SK-N-SH (cell line): ENCODE data around the gene GRK5. TPM values are rescaled to one million over a fixed set of nuclear protein-coding genes. Genes with fewer than 3 reads are reported as not detected.

Source experiments
- CTCF ChIA-PET: fragments of 300-600, 350-600 bp; formaldehyde crosslinking; extraction: SDS; loops from one replicate; lab custom pipeline; 2021; lab: Yijun Ruan, JAX
- POLR2A ChIA-PET: fragments of 350-600 bp; sonication (Branson Sonifier 250); formaldehyde crosslinking; extraction: SDS; loops from one replicate; lab custom pipeline; 2020; ENCODE audit warnings: antibody characterized with exemption, inconsistent platforms; lab: Yijun Ruan, JAX
- DNase-seq: peaks from one replicate; pipeline ENCODE4 v3.0.0; 2012
- H2AFZ ChIP-seq: fragments of 200-600 bp; sonication (generic); 2 replicates; pipeline ENCODE4 v1.8.1; 2016; ENCODE audit warnings: antibody characterized with exemption, mild to moderate bottlenecking, low read depth
- H3F3A ChIP-seq: fragments of 200-600 bp; sonication (generic); replicated peaks from 2 replicates; pipeline ENCODE3; 2016; ENCODE audit warnings: antibody characterized with exemption, mild to moderate bottlenecking; ENCODE audit not compliant: insufficient read depth
- H3K27ac ChIP-seq, 2 experiments: fragments of 200-500 bp in 1 of 2; fragments of 200-600 bp in 1 of 2; sonication (Bioruptor generic) in 1 of 2; sonication (generic), shearing (Covaris generic) in 1 of 2; 2 replicates each; pipeline versions ENCODE4 v1.5.1 to v1.6.1; 2014 to 2016; ENCODE audit warnings: low read depth in 2 of 2, inconsistent platforms in 1 of 2, low read length in 1 of 2, mild to moderate bottlenecking in 1 of 2, mixed read lengths in 1 of 2
- H3K27me3 ChIP-seq: fragments of 200-600 bp; sonication (generic), shearing (Covaris generic); 2 replicates; pipeline ENCODE4 v1.6.1; 2016; ENCODE audit warnings: mixed run types; ENCODE audit not compliant: insufficient read depth
- H3K36me3 ChIP-seq, 2 experiments: fragments of 200-500 bp in 1 of 2; fragments of 200-600 bp in 1 of 2; sonication (Bioruptor generic) in 1 of 2; sonication (generic) in 1 of 2; replicated peaks in 1 of 2; 2 replicates each; pipeline versions ENCODE3 to v1.5.1; 2014 to 2016; ENCODE audit warnings: low read length in 1 of 2, mild to moderate bottlenecking in 1 of 2; ENCODE audit not compliant: insufficient read depth in 2 of 2, control insufficient read depth in 1 of 2
- H3K4me1 ChIP-seq, 2 experiments: fragments of 200-500 bp in 1 of 2; fragments of 200-600 bp in 1 of 2; sonication (Bioruptor generic) in 1 of 2; sonication (generic), shearing (Covaris generic) in 1 of 2; 2 replicates each; pipeline versions ENCODE4 v1.5.1 to v1.6.1; 2014 to 2016; ENCODE audit warnings: low read depth in 1 of 2, low read length in 1 of 2, mixed run types in 1 of 2; ENCODE audit not compliant: insufficient read depth in 2 of 2, control insufficient read depth in 1 of 2
- H3K4me2 ChIP-seq: fragments of 200-600 bp; sonication (generic), shearing (Covaris generic); 2 replicates; pipeline ENCODE4 v1.6.1; 2017; ENCODE audit warnings: mixed run types
- H3K4me3 ChIP-seq, 2 experiments: fragments of 200-500 bp in 1 of 2; fragments of 200-600 bp in 1 of 2; sonication (Bioruptor generic) in 1 of 2; sonication (generic), shearing (Covaris generic) in 1 of 2; 2 replicates each; pipeline versions ENCODE4 v1.5.1 to v1.8.1; 2014 to 2016; ENCODE audit warnings: low read depth in 2 of 2, inconsistent platforms in 1 of 2, low read length in 1 of 2, mild to moderate bottlenecking in 1 of 2, mixed read lengths in 1 of 2, moderate library complexity in 1 of 2
- H3K79me2 ChIP-seq: fragments of 200-600 bp; sonication (generic); 2 replicates; pipeline ENCODE4 v1.8.1; 2017; ENCODE audit warnings: mild to moderate bottlenecking; ENCODE audit not compliant: insufficient read depth
- H3K9ac ChIP-seq: fragments of 200-600 bp; sonication (generic); 2 replicates; pipeline ENCODE4 v1.6.1; 2017; ENCODE audit warnings: mixed run types
- H3K9me2 ChIP-seq: fragments of 200-600 bp; sonication (generic); 2 replicates; pipeline ENCODE4 v1.6.1; 2017; ENCODE audit warnings: mixed run types
- H3K9me3 ChIP-seq: fragments of 200-600 bp; sonication (generic); 2 replicates; pipeline ENCODE4 v1.6.1; 2017; ENCODE audit warnings: mixed run types, mild to moderate bottlenecking, moderate library complexity
- H4K20me1 ChIP-seq: fragments of 200-600 bp; sonication (generic); 2 replicates; pipeline ENCODE4 v1.6.1; 2017; ENCODE audit warnings: mild to moderate bottlenecking, mixed run types; ENCODE audit not compliant: insufficient read depth
- EZH2phosphoT487 ChIP-seq: fragments of 200-600 bp; sonication (generic); IDR thresholded peaks from 2 replicates; pipeline ENCODE4 v1.6.1; 2017; ENCODE audit warnings: low read depth, mixed run types, mild to moderate bottlenecking, antibody characterized with exemption, moderate library complexity, borderline replicate concordance
- FOSL2 ChIP-seq: IDR thresholded peaks from 2 replicates; pipeline ENCODE4 v1.4.0; 2012; ENCODE audit warnings: low read depth, mild to moderate bottlenecking, moderate library complexity, borderline replicate concordance
- FOXM1 ChIP-seq: IDR thresholded peaks from 2 replicates; pipeline ENCODE4 v1.4.0; 2012; ENCODE audit warnings: low read depth, mild to moderate bottlenecking
- GABPA ChIP-seq: IDR thresholded peaks from 2 replicates; pipeline ENCODE4 v1.4.0; 2012; ENCODE audit warnings: low read depth, mild to moderate bottlenecking
- NFIC ChIP-seq: IDR thresholded peaks from 2 replicates; pipeline ENCODE4 v1.4.0; 2012; ENCODE audit warnings: borderline replicate concordance
- NRF1 ChIP-seq: IDR thresholded peaks from 2 replicates; pipeline ENCODE4 v1.6.1; 2012; ENCODE audit warnings: low read depth, mild to moderate bottlenecking, low read length
- POLR2AphosphoS5 ChIP-seq: IDR thresholded peaks from 2 replicates; pipeline ENCODE4 v1.6.1; 2012; ENCODE audit warnings: low read depth, low read length
- RCOR1 ChIP-seq: fragments of 150-350 bp; IDR thresholded peaks from 2 replicates; pipeline ENCODE4 v1.6.1; 2017; ENCODE audit warnings: antibody characterized with exemption, low read length
- RXRA ChIP-seq: IDR thresholded peaks from 2 replicates; pipeline ENCODE4 v1.4.0; 2012; ENCODE audit warnings: low read depth, mild to moderate bottlenecking, borderline replicate concordance
- SIN3A ChIP-seq: IDR thresholded peaks from 2 replicates; pipeline ENCODE4 v1.6.1; 2012; ENCODE audit warnings: low read depth, mild to moderate bottlenecking, low read length, moderate library complexity, borderline replicate concordance
- SMC3 ChIP-seq: IDR thresholded peaks from 2 replicates; pipeline ENCODE4 v1.6.1; 2012; ENCODE audit warnings: low read depth, low read length, improper control_type of control experiment
- TAF1 ChIP-seq: IDR thresholded peaks from 2 replicates; pipeline ENCODE4 v1.6.1; 2012; ENCODE audit warnings: low read depth, mild to moderate bottlenecking, low read length, moderate library complexity, borderline replicate concordance
- whole genome bisulfite sequencing: methylation state at CpG from one replicate; pipeline ENCODE4 v1.1.6; 2017; ENCODE audit warnings: low lambda C conversion rate; 5-methylcytosine and 5-hydroxymethylcytosine counted together
- polyA plus RNA-seq, 3 experiments: library from polyadenylated mRNA; depleted of rRNA; stranded (reverse); fragments of >200 nt; gene quantifications; 2 replicates each; pipeline ENCODE4 v1.2.3, GENCODE V29; 2012
- TF ChIP-seq, protein P1 (sequence below): IDR thresholded peaks from 2 replicates; pipeline ENCODE4; 2012
- TF ChIP-seq, protein P2 (sequence below): fragments of 150-350 bp; IDR thresholded peaks from 2 replicates; pipeline ENCODE4 v1.6.1; 2017; ENCODE audit warnings: antibody characterized with exemption, low read length, low read depth, borderline replicate concordance
- TF ChIP-seq, protein P3 (sequence below): IDR thresholded peaks from 2 replicates; pipeline ENCODE4 v1.4.0; 2012; ENCODE audit warnings: low read depth
- TF ChIP-seq, protein P4 (sequence below): fragments of 150-350 bp; IDR thresholded peaks from 2 replicates; pipeline ENCODE4 v1.6.1; 2016; ENCODE audit warnings: mild to moderate bottlenecking, low read depth, low read length
- TF ChIP-seq, protein P5 (sequence below): IDR thresholded peaks from 2 replicates; pipeline ENCODE4 v1.4.0; 2012; ENCODE audit warnings: low read depth, borderline replicate concordance
- TF ChIP-seq, protein P6 (sequence below): IDR thresholded peaks from 2 replicates; pipeline ENCODE4 v1.4.0; 2012; ENCODE audit warnings: low read depth, borderline replicate concordance

Gene GRK5
- polyA plus RNA-seq, 1 of the 3 experiments (the other 2 are of a cell fraction) = 12.1 TPM

DNA sequence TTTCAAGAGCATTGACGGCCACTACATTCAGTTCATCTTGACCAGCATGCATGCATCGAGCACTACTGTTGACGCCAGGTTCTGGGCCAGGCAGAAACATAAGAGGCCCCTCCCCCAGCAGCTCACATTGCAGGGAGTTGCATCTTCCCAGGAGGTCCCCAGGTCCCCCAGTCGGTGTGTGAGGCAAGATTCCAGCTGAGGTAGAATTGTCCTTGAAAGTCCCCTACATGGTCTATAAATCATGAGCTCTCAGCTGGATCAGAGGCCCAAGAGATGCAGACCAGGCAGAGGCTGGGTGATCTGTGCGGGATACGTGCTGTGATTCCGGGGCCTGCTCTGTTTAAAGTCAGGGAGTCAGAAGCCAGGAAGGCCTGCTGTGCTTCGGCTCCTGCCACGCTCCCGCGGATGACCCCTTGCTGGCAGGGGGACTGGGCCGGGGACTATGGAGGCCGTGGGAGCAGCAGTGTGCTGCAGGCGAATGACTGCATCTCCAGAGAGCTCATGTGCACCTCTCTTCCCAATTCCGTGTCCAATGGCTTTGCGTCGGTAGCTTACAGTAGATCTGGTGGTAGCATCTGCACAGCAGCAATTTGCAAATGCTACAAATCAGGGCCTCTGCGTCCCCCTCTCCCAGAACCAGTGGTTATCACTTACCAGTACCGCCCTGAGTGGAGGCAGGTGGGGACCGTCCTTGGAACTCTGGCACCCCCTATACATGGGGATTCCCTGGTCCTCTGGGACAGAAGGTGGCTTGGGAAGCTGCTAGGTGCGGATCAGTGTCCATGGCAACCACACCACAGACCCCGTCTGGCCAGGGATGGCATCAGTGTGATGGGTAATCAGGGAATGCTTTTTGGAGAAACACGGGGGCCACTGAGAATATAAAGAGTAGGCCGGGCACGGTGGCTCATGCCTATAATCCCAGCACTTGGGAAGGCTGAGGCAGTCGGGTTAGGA, 241.5 kb downstream of the GRK5 start:
- POLR2A ChIA-PET = no interaction called here
- Histone ChIP-seq H3K4me3 (no peak overlapping the region), H4K20me1 (no peaks in the 10 kb centered on the region), H3K27me3 (no peaks in the 10 kb centered on the region), H3K9me3 (no peaks in the 10 kb centered on the region), H3F3A (no peaks in the 10 kb centered on the region), H3K79me2 (no peaks in the 10 kb centered on the region), H2AFZ (no peak overlapping the region), H3K4me1 (peaks cover 3 to 10% of the 10 kb centered on the region in 2 experiments; a peak in 2 of 4 replicates), H3K27ac (no peak overlapping the region), H3K4me2 (no peak overlapping the region), H3K9ac (no peak overlapping the region), H3K36me3 (peaks cover 0 to 9% of the 10 kb centered on the region in 2 experiments), H3K9me2 (no peaks in the 10 kb centered on the region)
- no peak for TF ChIP-seq SMC3
- TF ChIP-seq, protein P1, sequence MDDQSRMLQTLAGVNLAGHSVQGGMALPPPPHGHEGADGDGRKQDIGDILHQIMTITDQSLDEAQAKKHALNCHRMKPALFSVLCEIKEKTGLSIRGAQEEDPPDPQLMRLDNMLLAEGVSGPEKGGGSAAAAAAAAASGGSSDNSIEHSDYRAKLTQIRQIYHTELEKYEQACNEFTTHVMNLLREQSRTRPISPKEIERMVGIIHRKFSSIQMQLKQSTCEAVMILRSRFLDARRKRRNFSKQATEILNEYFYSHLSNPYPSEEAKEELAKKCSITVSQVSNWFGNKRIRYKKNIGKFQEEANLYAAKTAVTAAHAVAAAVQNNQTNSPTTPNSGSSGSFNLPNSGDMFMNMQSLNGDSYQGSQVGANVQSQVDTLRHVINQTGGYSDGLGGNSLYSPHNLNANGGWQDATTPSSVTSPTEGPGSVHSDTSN = no peak
- TF ChIP-seq FOXM1 = no peak
- TF ChIP-seq EZH2phosphoT487 = no peak
- TF ChIP-seq, protein P2, sequence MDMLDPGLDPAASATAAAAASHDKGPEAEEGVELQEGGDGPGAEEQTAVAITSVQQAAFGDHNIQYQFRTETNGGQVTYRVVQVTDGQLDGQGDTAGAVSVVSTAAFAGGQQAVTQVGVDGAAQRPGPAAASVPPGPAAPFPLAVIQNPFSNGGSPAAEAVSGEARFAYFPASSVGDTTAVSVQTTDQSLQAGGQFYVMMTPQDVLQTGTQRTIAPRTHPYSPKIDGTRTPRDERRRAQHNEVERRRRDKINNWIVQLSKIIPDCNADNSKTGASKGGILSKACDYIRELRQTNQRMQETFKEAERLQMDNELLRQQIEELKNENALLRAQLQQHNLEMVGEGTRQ = no peak
- TF ChIP-seq RCOR1 = no peak
- TF ChIP-seq, protein P3, sequence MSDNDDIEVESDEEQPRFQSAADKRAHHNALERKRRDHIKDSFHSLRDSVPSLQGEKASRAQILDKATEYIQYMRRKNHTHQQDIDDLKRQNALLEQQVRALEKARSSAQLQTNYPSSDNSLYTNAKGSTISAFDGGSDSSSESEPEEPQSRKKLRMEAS = no peak
- no peak for TF ChIP-seq NRF1
- no peak for TF ChIP-seq TAF1
- TF ChIP-seq FOSL2 = no peak
- TF ChIP-seq GABPA = no peak
- no peak for TF ChIP-seq SIN3A
- TF ChIP-seq, protein P4, sequence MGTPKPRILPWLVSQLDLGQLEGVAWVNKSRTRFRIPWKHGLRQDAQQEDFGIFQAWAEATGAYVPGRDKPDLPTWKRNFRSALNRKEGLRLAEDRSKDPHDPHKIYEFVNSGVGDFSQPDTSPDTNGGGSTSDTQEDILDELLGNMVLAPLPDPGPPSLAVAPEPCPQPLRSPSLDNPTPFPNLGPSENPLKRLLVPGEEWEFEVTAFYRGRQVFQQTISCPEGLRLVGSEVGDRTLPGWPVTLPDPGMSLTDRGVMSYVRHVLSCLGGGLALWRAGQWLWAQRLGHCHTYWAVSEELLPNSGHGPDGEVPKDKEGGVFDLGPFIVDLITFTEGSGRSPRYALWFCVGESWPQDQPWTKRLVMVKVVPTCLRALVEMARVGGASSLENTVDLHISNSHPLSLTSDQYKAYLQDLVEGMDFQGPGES = no peak
- TF ChIP-seq, protein P5, sequence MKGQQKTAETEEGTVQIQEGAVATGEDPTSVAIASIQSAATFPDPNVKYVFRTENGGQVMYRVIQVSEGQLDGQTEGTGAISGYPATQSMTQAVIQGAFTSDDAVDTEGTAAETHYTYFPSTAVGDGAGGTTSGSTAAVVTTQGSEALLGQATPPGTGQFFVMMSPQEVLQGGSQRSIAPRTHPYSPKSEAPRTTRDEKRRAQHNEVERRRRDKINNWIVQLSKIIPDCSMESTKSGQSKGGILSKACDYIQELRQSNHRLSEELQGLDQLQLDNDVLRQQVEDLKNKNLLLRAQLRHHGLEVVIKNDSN = no peak
- TF ChIP-seq POLR2AphosphoS5 = no peak
- TF ChIP-seq RXRA = no peak
- no peak for TF ChIP-seq NFIC
- TF ChIP-seq, protein P6, sequence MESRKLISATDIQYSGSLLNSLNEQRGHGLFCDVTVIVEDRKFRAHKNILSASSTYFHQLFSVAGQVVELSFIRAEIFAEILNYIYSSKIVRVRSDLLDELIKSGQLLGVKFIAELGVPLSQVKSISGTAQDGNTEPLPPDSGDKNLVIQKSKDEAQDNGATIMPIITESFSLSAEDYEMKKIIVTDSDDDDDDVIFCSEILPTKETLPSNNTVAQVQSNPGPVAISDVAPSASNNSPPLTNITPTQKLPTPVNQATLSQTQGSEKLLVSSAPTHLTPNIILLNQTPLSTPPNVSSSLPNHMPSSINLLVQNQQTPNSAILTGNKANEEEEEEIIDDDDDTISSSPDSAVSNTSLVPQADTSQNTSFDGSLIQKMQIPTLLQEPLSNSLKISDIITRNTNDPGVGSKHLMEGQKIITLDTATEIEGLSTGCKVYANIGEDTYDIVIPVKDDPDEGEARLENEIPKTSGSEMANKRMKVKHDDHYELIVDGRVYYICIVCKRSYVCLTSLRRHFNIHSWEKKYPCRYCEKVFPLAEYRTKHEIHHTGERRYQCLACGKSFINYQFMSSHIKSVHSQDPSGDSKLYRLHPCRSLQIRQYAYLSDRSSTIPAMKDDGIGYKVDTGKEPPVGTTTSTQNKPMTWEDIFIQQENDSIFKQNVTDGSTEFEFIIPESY = no peak
- WGBS = 92% methylated on average over 19 of the region's 26 CpGs
- no peak for DNase-seq
- CTCF ChIA-PET = interaction anchor here (0.7 to 19.8 kb wide), 7 partner anchors 10 to 244 kb away, joined by 3 to 505 read pairs (median 3); partner anchors contain the start of gene GRK5
